Effector CD4-positive, alpha-beta T cell (primary cell): ENCODE measurements around the gene DEPDC4.
"Not testable (repeated sequence)": the region's sequence is repeated elsewhere in the genome, so short reads cannot be mapped to it uniquely, and the experiment has no call there.

Source experiments
- DNase-seq: peaks from one replicate; pipeline ENCODE4 v3.0.0-alpha.2; 2020

Gene DEPDC4

DNA sequence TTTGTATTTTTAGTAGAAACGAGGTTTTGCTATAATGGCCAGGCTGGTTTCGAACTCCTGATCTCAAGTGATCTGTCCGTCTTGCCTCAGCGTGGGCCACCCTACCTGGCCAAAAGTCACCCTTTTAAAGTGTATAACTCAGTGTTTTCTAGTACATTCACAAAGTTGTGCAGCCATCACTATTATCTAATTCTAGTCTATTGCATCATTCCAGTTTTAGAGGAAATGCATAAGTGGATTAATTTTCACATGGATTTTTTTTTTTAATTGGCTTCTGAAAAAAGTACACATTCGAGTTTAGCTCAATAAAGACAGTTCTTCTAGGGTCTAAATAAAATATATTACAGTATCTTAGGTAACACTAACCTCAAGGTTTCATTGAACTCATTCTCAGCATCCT lies 3.7 kb downstream of the DEPDC4 start:
- no peak for DNase-seq

DNA sequence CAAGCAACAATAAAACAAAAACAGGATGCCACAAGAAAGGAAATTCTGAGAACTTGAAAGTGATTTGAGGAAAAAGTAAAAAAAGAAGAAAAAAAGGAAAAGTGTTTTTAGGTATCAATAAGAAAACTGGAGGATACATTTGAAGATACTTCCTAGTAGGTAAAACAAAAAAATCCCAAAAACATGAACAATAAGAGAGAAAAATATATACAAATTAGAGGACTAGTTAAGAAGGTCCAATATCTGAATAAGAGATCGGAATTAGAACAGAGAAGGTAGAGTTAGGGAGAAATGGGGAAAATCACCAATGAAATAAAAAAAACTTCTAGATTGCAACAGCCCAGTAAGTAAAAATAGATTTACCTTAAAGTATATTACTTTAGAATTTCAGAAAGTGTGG lies 8.8 kb downstream of the DEPDC4 start:
- no peak for DNase-seq

DNA sequence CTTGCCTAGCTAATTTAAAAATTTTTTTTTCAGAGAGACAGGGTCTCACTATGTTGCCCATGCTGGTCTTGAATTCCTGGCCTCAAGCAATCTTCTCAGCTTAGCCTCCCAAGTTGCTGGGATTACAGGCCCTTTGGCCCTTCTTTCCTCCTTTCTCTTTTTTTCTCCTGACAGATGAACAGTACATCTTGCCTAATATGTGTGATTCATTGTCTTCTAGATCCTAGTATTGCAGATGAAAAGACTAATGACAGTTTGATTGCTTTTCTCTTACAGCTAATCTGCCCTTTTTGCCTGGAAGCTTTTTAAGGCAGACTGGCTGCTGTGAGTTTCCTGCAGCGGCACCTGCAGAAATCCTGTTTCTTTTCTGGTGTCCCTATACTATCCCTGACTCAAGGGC lies 12.0 kb downstream of the DEPDC4 start:
- no peak for DNase-seq

DNA sequence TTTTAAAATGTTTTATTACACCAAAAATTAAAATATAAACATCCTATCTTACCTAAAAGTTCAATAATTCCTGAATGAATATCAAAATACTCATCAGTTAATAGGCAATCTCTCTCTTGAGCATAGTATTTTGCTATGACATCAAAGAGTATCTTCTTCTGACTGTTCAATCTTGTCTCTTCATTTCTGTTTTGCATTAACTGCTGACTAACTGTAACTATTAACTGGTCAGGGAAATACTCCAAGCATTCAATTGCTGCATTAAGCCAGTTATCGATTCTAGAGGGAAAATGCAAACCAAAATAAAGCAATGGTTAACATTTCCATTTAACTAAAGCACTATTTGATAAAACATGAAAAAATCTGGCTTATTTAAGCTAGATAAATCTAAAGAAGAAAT lies 13.4 kb downstream of the DEPDC4 start:
- no peak for DNase-seq

DNA sequence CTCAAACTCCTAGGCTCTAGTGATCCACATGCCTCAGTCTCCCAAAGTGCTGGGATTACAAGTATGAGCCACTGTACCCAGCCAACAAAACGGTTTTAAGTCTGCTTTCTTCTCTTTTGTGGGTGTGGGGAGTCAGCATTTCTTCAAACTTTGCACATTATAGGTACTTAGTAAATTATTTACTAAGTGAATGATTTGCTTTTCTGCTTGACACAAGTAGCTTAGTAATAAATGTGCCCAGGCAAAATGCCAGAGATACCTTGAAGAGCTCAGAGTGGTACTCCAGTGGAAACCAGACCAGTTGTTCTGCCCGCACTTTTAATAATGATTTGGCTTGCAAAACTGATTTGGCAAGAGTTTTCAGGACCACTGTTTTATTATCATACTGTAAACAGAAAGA lies 15.0 kb downstream of the DEPDC4 start:
- no peak for DNase-seq

DNA sequence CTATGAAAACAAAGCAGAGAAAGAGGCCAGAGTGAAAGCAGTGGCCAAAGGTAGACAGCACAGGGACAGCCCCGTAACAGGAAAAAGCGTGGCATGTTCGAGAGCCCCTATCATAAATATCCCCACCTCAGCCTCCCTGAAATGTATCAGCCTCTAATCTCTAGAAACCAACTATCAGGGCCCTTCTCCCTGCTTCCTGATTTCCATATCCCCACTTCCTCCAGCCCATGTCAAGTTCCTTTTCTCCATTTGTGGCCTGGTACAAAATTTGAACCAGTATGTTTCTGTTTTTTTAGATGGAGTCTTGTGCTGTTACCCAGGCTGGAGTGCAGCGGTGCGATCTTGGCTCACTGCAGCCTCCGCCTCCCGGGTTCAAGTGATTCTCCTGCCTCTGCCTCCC lies 16.9 kb downstream of the DEPDC4 start:
- no peak for DNase-seq

DNA sequence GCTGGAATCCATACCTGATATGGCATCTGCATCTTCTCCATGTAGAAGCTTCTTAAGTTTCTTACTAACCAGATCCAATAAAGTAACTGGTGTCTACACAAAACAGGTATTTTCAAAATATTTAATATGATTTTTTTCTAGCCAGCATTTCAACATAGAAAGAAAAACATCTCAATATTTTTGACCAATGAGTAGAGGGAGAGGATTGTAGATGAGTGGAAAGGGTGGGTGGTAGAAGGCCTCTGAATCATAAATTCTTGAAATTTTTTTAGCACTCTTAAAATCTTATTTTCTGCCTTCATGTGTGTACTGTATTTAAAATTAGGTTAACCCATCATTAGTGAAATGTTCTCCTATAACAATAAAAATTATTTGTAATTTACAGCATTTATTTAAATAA lies 18.0 kb downstream of the DEPDC4 start:
- no peak for DNase-seq

DNA sequence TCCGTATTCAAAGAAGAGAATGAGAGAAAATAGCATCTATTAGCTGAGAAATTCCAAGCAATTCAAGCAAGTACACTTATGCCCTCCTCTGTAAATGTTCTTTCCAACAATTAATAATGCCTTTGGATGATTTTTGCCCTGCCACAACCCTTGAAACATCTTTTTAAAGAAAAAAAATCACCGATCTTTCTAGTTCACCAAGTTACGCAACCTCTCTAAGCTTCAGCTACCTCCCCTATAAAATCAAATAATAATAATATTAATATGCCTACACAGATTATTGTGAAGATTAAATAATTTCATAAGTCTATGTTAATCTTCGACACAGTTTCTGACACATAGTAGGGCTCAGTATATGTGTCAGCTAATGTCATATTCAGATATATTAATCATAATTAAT lies 19.1 kb downstream of the DEPDC4 start:
- no peak for DNase-seq

DNA sequence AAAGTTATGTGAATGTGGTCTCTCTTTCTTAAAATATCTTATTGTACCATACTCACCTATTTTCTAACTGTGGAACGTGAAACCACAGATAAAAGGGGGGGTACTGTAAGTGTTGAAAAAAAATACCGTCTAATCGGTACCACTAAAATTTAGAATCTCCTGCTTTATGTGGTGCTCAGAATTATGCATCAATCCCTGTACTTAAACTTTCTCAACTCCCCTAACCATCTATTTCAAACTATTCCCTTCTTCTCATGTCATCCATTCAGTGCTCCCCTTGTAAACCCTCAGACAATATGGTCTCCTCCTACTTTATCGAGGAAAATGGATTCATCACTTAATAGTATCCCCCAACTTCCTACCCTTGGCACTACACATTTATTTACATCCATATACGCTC lies 23.7 kb downstream of the DEPDC4 start:
- no peak for DNase-seq

DNA sequence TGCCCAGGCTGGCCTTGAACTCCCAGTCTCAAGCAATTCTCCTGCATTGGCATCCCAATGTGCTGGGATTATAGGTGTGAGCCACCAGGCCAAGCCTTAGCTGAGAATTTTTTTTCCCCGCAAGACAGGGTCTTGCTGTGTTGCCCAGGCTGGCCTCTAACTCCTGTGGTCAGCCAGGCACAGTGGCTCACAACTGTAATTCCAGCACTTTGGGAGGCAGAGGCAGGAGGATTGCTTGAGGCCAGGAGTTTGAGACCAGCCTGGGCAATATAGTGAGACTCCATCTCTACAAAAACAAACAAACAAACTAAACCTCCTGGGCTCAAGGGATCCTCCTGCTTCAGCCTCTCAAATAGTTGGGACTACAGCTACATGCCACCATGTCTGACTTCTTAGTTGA lies 27.3 kb downstream of the DEPDC4 start:
- no peak for DNase-seq

DNA sequence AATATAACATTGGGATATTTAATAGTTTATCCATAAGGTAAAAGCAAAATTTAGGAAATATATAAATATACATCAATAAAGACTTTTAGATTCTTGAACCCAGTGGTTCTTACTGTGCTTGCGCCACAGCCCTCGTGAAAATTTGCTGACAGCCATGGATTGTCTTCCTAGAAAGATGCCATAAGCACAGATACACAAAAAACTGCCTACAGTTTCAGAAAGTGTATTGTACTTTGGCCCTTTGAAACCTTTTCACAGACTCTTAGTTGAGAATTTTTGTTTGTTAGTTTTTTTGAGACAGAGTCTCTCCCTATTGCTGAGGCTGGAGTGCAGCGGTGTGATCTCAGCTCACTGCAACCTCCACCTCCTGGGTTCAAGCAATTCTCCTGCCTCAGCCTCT lies 28.1 kb downstream of the DEPDC4 start:
- no peak for DNase-seq

DNA sequence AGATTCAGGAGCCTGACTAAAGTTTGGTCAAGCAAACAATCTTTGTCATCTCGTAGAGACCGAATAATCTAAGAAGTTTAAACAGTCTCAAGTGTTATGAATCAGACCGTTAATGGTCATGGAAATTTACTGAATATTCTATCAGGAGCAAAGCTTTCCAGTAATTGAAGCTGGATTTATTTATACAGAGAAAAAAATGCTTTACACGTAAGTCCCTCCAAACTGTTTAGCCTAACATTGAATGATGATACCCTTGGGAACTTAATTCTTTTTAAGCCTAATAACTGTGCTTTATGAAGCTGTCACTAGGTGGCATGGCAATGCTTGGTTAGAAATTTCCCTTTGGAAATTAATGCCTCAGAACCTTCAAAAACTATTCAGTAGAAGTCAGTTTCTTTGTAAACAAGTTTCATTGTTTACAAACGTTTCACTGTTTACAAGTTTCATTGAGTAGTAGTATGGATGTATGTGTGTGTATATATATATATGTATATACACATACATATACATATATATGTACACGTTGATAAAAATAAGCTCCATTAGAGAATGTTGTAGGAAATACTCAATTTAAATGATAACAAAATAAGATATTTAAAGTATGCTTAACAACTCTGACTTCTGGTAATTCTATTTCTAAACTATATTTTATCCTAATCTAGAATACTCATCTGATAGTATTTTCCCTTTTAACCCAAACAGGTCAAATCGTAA lies 32.1 kb downstream of the DEPDC4 start:
- no peak for DNase-seq

DNA sequence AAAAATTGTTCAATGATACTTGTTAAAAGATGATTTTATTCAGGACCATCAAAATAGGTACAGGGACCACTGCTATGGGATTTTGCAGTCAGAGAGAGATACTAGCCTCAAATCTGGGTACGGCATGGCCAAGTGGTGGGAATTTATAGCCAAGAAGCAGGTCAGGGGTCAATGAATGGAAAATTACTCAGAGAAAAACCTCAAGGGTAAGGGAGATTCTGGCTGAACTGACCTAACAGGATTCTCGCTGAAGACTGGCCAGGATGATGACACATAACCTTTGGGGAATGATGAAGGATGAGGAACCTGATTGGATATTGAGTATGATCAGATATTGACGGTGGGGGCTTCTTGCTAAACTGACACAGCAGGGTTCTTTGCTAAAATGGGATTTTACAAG lies 32.7 kb downstream of the DEPDC4 start:
- no peak for DNase-seq

DNA sequence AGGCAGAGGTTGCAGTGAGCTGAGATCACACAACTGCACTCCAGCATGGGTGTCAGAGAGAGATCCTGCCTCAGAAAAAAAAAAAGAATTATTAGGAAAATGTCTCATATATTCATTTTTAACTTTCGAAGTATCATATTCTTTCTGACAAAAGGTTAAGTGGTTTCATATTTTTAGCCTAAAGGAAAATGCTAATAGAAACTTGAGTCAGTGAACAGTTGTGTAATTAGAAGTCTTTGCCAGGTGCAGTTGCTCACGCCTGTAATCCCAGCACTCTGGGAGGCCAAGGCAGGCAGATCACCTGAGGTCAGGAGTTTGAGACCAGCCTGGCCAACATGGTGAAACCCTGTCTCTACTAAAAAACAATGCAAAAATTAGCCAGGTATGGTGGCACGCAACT lies 35.0 kb downstream of the DEPDC4 start:
- not testable (repeated sequence) for DNase-seq

DNA sequence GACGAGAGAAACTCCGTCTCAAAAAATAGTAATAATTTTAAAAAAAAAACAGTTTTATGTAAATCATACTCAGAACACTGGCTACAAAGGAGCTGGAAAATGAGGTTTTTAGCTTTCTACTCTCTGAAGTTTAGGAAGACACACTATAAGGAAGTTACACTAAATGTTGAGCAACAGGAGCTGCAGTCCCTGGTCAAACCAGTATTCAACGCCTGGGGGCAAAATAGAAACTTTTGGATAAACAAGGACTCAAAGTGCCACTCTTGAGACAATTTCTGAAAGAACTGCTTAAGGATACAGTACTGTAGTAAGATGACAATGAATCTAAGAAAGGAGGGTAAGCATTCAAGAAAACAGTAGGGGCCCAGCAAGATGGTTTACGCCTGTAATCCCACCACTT lies 37.0 kb downstream of the DEPDC4 start:
- no peak for DNase-seq

DNA sequence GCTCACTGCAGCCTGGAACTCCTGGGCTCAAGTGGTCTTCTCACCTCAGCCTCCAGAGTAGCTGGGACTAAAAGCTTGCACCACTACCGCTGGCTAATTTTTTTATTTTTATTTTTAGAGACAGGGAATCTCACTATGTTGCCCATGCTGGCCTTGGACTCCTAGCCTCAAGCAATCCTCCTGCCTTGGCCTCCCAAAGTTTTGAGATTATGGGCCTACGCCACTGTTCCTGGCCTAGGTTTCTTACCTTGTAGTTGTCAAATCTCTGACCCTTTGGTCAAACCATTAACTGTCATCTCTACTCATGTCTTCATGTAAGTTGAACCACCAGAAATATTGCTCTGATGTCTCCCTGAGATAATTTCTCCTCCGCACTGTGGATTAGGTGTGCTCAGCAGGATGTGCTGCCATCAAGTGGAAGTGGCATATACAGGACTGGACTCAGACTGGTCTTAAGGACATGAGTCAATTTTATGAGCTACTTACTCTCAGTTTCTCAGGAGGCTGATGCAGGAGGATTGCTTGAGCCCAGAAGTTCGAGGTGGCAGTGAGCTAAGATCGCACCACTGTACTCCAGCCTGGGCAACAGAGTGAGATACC lies 37.7 kb downstream of the DEPDC4 start:
- DNase-seq: no peak

DNA sequence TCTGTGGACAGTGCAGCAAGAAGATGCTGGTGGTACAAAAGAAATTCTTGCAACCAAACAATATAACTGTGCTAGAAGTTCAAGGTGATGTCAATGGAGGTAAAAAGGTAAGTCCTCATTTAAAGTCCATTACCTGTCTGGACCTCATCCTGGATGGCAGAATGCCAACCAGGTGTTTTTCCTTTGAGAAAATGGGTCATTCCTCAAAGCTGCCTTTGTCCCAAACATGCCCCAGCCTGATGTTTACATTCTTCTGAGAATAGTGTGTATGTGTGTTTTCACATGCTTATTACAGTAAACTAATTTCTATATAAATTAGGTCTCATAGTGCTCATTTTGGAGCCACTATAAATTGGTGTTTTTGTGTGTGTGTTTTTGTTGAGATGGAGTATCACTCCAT lies 41.4 kb downstream of the DEPDC4 start:
- DNase-seq: no peak

DNA sequence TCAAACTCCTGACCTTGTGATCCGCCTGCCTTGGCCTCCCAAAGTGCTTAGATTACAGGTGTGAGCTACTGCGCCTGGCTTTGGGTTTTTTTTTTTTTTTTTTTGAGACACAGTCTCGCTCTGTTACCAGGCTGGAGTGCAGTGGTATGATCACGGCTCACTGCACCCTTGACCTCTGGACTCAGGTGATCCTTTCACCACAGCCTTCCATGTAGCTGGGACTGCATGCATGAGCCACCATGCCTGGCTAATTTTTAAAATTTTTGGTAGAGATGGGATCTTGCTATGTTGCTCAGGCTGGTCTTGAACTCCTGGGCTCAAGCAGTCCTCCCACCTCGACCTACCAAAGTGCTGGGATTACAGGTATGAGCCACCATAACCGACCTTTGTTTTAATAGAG lies 44.7 kb downstream of the DEPDC4 start:
- DNase-seq: not testable (repeated sequence)

DNA sequence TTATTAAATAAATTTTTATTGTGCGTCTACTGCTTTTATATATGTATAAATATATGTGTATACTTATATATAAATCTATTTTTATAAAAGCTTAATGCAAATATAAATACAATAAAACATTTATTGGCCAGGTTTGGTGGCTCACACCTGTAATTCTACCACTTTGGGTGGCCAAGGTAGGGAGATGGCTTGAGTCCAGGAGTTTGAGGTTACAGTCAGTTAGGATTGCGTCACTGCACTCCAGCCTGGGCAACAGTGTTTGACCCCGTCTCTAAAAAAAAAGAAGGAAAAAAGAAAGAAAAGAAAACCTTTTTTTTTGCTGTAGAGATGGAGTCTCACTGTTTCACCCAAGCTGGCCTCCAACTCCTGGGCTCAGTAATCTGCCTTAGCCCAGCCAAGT lies 45.4 kb downstream of the DEPDC4 start:
- no peak for DNase-seq

DNA sequence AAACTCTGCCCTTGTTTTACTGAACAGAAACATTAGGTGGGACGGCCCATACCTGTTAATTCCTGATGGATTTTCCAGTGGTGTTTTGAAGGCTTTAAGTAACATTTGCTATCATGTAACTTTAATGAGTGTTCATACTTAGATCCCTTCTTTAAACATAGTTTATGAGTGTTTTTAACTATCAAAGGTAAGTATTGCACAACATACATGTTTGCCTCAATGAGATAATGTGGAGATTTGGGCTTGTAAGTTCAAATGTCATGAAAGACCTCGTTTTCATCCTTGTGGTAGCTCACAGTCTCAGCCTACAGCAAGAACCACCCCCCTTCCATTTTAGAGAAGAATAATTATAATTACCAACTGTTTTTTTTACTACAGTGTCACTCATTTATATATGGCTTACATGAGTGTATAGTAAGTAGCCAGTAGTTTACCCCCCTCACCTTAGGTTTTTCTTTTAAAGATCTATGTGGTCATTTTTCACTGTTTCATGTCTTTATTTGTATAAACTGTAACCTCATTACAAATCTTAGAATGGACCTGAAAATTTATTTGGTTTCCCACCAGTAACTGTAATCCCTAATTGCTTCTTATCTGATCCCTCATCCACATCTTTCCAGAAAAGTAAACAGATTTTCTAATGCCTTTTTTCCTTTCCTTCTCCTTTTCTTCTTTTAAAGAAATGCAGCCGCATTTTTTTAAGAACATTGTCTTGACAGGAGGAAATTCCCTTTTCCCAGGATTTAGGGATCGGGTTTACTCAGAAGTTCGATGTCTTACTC lies 47.4 kb downstream of the DEPDC4 start:
- DNase-seq: no peak

DNA sequence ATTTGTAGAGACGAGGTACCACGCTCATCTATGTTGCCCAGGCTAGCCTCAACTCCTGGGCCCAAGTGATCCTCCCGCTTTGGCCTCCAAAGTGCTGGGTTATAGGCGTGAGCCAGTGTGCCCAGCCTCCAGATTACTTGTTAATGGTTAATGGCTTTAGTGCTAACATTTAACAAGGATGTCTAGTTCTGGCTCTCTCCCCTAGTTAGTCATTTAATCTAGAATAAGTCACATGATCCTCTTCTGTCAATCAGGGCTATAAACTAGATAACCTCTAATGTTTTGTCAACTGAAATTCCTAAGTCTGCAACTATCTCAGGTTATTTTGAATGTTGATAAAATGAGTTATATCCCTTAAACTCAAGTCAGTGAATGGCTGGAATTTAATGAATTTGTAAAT lies 50.5 kb downstream of the DEPDC4 start:
- DNase-seq: no peak

DNA sequence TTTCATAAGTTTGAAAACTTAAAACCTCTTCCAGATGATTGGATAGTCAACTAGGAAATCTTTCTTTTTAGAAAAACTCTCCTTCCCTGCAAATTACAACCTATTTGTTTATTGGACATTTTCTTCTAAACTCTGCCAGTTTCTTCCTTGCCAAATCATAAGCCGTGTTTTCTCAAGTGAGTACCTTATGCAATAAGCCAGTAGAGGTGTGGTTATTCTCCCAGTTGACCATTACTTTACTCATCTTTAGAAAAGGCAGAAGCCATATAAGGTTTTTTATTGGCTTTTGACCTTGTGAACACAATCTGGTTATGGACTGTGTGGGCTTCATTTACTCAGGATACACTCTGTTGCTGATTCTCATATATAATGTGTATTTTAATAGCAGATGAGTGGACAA lies 51.7 kb downstream of the DEPDC4 start:
- no peak for DNase-seq

DNA sequence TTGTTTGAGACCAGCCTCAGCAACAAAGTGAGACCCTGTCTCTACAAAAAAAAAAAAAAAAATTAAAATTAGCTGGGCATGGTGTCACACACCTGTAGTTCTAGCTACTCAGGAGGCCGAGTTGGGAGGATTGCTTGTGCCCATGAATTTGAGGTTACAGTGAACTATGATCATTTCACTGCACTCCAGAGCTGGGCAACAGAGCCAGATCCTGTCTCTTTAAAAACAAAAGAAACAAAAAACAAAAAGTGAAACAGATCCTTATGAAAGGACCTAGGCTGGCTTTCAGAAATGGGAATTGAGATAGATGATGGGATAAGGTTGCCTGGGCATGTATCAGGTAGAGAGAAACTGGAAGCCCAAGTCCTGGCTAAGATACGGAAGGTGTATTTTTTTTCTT lies 52.4 kb downstream of the DEPDC4 start:
- no peak for DNase-seq
